NT2/D1 (cell line): ENCODE data around the gene POU3F3.

Source experiments
- SUZ12 ChIP-seq: IDR thresholded peaks from 2 replicates; pipeline ENCODE4 v1.6.1; 2011; ENCODE audit not compliant: insufficient read length, insufficient read depth; ENCODE audit errors: extremely low read depth
- YY1 ChIP-seq: IDR thresholded peaks from 2 replicates; pipeline ENCODE4 v1.6.1; 2011; ENCODE audit not compliant: insufficient read length, insufficient read depth
- ZNF274 ChIP-seq: IDR thresholded peaks from 2 replicates; pipeline ENCODE4 v1.6.1; 2011; ENCODE audit warnings: mild to moderate bottlenecking, low read depth, low read length

DNA sequence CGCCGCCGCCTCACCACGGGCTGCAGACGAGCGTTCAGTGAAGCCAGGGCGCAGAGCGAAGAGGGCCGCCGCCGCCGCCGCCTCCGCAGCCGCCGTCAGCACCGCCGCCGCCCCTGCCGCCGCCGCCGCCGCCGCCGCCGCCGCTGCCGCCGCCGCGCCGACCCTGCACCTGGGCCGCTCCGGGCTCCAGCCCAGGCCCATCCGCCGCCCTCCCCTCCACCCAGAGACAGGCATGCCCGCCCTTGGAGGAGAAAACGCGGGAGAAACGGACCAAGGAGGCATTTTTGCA, 3.0 kb downstream of the POU3F3 start:
- TF ChIP-seq ZNF274 (no peak), SUZ12 (no peak), YY1 (no peak)
